GM21381 (cell line): ENCODE measurements around the gene CAMKMT.
"Not testable (repeated sequence)": the region's sequence is repeated elsewhere in the genome, so short reads cannot be mapped to it uniquely, and the experiment has no call there.

Source experiments
- ATAC-seq: cut with Tn5 transposase; IDR thresholded peaks from one replicate; pipeline ENCODE4 v1.9.1; 2021; ENCODE audit warnings: mild to moderate bottlenecking, moderate library complexity; ENCODE audit not compliant: unreplicated experiment

Gene CAMKMT

DNA sequence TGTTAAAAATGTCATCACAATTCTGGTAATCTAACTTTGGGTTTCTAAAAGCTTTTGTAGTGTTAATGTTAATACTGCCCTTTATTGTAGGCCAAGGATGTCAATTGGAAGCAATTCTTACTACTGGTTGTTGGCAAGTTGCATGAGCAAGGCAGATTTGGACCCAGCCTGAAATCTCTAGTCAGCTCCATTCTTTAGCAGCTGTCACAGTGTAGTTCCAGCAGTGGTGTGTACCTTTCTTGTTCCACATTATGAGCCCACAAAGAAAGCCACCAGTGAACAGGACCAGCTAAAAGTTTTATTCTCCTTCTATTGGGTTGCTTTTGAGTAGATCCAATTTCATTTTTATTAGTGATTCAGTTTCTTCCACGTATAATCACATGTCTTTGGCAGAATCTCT lies 133.8 kb downstream of the CAMKMT start:
- no peak for ATAC-seq

DNA sequence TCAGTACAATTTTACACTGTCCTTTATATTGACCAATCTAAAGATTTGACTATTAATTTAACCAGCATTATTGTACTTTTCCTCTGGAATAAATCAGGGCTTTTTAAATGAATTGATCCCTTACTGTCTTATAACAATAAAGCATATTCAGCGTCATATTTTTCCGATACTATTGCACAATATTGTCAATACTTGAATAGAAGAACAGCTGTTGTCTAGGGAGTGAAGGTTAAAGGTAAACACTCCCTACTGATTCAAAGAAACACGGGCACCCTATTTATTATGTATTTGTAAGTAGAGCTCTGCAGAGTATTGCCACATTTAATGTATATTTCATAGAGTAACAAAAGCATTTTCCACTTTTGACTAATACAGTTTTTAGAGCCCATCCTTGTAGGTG lies 134.4 kb downstream of the CAMKMT start:
- ATAC-seq: no peak

DNA sequence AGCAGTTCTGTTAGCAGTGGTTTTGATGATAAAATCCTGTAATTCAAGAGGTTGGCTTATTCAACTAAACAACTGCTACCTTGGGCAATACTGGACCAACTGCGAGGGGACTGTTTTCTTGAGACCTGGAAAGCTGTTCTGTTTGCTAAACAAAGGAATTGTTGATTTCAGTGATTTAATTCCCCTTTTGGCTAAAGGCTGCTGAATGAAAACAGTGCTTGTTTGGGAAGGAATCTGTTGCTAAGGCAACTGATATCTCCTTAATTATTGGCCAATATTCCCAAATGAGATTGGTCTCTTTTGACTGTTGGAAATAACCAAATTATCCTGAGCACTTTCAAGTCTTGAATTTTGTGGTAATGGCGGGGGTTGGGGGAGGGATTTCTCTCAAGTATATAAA lies 136.8 kb downstream of the CAMKMT start:
- no peak for ATAC-seq

DNA sequence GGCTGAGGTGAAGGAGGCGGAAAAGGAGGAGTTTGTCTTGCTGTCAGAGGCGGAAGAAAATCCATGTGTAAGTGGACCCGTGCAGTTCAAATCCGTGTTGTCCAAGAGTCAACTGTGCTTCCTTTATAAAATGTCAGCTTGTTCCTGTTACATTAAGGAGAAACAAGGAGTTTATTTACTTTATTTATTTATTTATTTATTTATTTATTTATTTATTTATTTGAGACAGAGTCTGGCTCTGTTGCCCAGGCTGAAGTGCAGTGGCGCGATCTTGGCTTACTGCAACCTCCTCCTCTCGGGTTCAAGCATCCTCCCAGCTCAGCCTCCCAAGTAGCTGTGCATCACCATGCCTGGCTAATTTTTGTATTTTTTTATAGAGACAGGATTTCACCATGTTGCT lies 143.9 kb downstream of the CAMKMT start:
- not testable (repeated sequence) for ATAC-seq

DNA sequence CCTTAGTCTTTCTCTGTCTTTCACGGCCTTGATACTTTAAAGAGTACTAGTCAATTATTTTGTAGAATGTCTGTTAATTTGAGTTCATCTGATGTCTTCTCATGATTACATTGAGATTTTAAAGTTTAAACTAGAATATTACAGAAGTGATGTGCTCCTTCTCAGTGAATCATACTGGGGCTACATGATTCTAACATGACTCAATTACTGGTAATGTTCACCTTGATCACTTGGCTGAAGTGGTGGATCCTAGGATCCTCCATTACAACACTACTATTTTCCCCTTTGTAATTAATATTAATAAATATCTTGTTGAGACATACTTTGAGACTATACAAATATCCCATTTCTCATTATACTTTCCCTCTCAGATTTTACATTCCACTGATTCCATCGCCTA lies 148.5 kb downstream of the CAMKMT start:
- ATAC-seq: no peak

DNA sequence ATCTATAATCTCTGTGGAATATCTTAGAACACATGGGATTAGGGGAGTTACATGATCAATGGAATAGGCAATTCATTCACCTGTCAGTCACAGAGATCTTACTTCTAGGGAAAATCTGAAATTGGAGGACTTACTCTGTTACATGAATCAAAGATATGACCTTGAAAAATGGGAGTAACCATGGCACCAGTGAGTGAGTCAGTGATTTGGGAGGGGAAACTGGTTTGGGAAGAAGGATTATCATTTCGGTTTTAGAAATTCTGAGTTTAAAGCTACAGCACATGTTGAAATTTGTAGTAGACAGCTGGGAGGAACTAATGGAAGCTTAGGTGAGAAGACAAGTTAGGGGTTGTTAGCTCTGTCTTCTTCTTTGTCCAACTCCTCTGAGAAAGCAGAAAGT lies 153.7 kb downstream of the CAMKMT start:
- no peak for ATAC-seq

DNA sequence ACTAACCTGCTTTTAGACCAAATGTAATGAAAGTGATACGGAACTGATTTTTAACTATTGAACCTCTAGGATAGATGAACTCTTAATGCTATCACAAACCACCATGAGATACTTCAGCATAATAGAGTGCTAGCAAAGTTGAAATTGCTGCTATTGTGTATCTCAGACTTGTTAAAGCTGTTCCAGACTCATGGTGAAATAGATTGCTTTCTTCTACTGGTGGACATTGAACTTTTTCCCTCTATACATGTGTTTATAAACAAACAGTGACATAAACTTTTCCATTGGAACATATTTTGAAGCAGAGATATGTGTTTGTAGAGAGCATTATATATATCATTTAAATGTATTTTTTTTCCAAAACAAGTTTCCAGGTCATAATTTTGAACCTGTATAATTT lies 157.3 kb downstream of the CAMKMT start:
- ATAC-seq: no peak

DNA sequence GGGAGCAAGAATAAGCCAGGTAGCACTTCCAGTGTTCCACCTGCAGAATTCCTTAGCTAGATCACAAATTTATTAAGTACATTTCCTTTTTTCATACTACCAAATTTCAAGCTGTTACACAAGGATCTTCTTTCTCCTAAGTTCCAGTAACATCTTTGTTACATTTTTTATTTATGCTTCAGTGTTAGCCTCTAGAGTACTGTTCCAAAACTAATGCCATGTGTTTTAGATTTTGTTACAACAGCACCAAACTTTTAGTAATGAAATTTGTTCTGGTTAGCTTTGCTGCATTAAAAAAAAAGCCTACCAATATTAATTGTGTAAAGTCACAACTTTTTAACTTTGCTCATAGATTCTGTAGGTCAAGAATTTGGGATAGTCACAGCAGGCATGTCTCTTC lies 161.1 kb downstream of the CAMKMT start:
- ATAC-seq: no peak

DNA sequence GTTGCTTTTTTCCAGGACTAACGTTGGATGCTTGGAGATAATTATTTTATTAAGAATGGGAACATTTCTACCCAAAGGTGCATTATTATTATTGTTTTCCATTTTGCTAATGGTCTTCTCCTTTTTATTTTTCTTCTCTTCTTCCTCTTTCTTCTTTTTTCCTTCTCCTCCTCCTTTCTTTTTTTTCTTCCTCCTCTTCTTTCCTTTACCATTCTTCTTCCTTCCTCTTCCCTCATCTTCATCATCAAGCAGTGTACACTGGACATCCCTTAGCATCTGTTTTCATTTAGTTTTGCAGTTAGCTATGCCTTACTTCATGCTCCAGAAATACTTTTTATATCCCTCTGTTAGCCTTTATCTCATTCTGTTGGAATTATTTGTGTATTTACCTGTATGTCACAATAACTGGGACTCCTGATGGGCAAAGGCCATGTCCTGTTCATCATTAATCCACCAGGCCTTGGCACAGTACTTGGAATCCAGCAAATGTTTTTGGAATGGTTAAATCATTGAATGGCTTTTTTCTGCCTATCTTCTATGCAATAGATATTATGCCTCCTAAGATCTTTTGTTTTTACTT lies 162.7 kb downstream of the CAMKMT start:
- no peak for ATAC-seq

DNA sequence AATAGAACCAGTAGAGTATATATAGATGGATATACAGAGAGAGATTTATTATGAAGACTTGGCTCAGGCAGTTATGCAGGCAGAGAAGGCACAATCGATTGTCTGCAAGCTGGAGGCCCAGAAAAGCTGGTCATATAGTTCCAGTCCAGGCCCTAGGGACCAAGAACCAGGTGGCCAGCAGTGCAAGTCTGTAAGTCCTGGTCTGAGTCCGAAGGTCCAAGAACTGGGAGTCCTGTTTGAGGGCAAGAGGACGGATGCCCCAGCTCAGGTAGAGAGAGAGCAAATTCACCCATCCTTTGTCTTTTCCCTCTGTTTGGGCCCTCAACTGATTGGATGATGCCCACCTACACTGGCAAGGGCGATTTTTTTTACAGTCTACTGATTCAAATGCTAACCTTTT lies 164.6 kb downstream of the CAMKMT start:
- ATAC-seq: no peak

DNA sequence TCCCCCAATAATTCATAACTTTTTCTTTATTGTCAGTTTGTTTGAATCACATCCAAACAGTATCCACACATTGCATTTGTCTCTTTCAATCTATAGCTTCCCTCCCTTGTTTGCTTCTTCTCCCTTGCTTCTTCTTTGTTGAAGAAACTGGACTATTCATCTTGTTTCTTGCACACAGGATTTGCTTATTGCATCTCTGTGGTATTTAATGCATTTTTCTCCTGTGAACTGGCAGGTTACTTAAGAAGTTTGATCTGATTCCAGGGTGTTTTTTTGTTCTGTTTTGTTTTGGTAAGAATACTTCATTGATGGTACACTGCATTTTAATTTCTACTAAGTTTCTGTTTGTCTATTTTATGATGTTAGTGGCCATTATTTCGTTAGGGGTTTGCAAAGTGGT lies 166.8 kb downstream of the CAMKMT start:
- no peak for ATAC-seq

DNA sequence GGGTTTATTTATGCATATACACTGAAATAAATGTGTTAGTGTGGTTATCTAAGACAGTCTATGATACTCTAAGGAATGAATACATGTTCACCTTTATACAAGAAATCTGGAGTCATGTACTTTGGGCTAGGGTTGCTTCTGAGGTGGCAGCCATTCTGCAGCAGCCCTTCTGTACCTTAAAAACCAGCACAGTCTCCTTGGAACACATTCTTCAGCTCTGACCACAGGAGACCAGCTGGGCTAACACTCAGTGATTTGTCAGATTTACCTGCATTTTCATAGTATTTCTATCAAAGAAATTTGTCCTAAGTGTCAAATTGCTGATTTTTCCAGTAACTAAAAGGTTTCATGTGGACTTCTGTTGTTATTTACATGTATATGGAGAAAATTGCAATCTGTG lies 167.7 kb downstream of the CAMKMT start:
- ATAC-seq: no peak

DNA sequence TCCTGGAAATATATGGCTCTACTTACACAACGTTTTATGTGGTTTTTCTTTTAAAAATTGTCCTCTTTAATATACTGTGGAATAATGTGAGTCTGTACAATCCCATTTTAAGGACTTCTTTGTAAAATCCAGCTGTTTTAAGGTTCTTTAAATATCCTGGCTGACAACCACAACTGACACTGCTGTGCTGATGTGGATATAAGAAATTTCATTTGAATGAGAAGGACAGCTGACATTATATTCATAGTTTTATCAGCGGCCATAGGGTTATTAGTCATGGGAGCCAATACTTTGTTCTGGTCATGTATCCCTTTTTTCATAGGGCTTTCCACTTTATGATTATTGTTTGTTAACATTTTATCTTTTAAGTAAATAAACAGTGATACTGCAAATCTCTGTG lies 169.5 kb downstream of the CAMKMT start:
- no peak for ATAC-seq

DNA sequence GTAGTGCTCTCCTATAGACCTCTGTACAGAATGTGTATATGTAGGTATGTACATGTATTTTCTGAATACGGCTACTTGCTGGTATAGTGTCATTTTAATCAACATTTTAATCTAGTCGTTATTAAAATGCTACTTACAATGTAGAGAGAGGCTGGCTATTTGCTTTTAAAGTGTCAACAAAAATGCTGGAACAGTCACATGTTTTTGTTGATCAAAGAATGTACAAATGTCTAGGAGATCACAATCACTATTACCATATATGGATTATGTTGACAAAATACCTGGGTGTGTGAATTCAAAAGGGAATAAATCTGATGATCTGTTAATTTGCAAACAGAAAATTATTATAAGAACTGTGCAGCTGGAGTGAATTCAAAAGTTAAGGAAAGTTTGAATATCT lies 170.3 kb downstream of the CAMKMT start:
- ATAC-seq: no peak

DNA sequence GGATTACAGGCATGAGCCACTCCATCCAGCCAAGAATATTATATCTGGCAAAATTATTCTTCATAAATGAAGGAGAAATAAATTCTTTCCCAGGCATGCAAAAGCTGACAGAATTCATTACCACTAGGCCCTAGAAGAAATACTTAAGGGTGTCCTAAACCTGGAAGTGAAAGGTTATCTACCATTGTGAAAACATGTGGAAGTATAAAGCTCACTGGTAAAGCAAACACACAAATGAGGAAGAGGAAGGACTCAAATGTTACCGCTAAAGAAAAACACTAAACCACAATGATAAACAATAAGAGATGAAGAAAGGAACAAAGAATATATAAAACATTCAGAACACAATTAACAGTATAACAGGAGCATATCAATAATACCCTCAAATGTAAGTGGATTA lies 171.8 kb downstream of the CAMKMT start:
- no peak for ATAC-seq

DNA sequence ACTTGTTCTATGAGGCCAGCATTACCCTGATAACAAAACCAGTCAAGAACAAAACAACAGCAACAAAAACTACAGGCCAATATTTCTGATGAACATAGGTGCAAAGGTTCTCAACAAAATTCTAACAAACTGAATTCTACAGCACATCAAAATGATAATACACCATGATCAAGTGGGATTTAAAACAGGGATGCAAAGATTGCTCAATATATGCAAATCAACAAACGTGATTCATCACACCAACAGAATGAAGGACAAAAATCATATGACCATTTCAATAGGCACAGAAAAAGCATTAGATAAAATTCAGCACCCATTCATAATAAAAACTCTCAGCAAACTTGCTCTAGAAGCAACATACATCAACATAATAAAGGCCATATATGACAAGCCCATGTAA lies 173.6 kb downstream of the CAMKMT start:
- no peak for ATAC-seq

DNA sequence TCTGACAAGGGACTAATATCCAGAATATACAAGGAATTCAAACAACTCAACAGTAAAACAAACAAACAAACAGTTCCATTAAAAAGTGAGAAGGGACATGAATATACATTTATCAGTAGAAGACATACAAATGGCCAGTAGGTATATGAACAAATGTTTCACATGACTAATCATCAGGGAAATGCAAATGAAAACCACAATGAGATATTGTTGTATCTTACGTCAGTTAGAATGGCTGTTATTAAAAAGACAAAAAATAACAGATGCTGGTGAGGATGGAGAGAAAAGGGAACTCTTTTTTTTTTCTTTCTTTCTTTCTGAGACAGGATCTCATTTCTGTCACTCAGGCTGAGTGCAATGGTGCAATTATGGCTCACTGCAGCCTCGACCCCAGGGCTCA lies 175.5 kb downstream of the CAMKMT start:
- no peak for ATAC-seq

DNA sequence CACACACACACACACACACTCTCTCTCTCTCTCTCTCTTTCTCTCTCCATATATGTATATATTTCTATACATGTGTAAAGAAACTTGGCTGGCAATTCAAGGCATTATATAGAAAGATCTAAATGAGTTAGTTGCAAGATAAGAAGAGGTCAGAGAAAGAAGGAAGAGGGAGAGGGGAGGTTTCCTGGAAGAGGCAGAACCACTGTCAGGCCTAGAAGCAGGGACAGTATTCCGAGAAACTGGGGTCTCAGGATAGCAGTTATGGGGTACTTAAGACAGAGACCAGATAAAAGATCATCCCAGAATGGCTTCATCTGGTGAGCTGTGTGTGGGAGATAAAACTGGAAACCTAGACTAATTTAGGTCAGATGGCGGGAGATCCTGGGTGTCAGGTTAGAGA lies 180.8 kb downstream of the CAMKMT start:
- no peak for ATAC-seq

DNA sequence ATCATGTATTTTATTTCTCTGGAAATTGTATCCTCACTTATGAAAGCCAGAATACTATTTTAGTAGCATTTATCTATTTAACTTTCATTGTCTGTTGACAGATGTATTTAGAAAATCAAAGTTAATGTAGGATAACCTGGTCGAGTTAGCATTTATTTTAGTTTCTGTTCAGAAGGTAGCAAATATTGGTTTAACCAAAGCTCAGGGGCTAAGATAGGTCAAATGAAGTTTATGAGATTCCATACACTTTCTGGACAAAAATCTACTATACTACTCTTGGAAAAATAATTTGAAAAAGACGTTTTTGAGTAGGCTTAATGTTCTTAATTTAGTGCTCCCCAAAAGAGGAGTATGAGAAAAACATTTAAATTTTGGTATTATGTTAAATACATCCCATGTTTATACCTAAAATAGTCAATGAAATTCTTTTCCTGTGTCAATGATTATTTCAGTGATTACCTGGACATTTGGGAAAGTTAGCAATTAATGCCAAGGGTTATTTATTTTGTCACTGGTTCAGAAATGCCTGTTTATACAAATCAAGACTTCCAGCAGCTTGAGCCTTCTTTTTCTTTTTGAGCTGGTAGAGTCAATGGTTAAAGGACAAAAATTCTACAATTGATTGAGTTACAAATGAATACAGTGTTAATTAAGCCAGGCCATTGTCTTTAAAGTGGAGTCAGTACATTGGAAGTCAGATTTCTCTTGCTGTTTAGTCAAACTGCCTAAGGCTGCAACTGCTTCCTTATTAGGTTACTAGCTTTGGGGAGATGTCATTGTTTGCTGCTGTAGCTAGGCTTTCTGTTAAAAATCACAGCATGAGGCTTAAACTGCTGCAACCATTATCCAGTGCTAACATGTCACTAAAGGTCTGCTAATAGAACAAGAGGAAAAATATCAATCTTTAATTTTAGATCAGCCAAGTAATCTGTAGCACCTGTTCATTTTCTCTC lies 182.3 kb downstream of the CAMKMT start:
- ATAC-seq: no peak

DNA sequence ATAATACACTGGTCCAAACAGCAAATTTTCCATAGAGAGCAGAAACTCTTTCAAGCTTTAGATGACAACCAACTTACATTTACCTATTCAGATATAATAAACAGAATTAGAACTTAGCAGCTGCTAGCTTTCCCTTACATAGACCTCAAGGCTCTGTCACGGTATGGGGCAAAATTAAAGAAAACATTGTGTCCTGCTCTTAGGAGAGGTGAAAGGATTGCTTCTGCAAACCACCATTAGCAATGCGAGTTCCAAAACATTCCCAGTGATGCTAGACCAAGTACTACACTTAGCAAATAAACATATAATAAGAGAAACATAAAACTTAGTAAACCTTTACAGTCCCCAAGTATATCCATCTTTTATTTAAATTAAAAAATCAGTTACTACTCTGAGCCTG lies 183.3 kb downstream of the CAMKMT start:
- ATAC-seq: no peak

DNA sequence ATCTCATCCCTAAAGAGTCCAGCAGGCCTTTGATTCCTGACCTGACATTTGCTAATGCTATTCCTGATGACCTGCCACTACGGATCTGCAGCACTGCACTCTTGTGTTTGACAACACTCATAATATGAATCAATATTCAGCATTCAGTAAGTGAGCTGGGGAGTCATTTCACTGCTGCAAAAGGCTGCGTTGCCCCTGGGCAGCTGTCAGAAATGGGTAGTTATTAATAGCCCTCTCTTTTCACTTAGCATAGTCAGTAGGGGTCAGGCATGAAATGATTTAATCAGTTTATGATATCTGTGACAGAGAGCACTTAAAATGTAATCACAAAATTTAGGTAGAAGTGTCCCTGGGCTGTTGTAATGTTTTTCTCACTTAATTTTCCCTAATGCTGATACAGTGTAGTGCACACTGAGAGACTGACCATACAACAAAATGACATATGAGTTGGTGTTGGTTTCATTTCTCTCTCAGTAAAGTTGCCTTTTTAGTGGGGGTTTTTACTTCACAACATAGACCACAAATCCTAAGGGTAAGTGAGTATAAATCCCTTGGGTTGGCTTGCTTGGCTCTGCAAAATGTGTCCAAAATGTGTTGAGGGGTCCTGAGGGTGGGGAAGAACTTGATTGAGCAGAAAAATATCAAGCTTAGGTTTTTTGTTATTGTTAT lies 184.8 kb downstream of the CAMKMT start:
- no peak for ATAC-seq

DNA sequence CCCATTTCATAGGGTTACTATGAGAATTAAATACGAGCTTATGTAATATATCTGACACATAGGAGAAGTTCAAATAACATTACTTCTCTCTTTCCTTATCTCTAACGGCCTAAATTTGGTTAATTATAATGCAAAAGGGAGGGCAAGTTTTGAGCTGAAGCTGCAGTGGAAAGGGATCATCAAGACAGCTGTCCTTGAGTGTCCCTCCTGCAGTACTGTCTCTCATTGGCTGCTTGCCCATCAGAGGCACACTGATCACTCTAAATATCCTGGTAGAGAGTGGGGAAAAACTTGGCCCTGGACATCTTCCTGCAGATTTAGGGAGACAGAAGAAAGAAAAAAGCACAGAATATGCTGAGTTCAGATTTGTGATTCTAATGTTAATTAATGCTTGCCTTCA lies 186.0 kb downstream of the CAMKMT start:
- no peak for ATAC-seq
